PC-3 (cell line): Measurements from ENCODE around the gene TNS3. TPM values are rescaled to one million over a fixed set of nuclear protein-coding genes. Genes with fewer than 3 reads are reported as not detected.

Experiments used
- ATAC-seq: fragments of 200-7000 bp; cut with Tn5 transposase; 2 replicates; pipeline ENCODE4 v1.9.1; 2020; ENCODE audit warnings: mild to moderate bottlenecking, moderate library complexity
- BruUV-seq: library from RNA; stranded (reverse); fragments of 400-500 nt; replicated peaks from 2 replicates; lab custom pipeline; 2021; lab: Mats Ljungman, UMichigan
- CTCF ChIA-PET: fragments of 300-600 bp; sonication (Branson Sonifier 250); formaldehyde crosslinking; loops from one replicate; lab custom pipeline; 2022; ENCODE audit warnings: antibody characterized with exemption; lab: Charles Lee
- POLR2A ChIA-PET: fragments of 300-600 bp; sonication (Branson Sonifier 250); formaldehyde crosslinking; loops from one replicate; lab custom pipeline; 2022; ENCODE audit warnings: antibody characterized with exemption; ENCODE audit not compliant: unreplicated experiment; lab: Charles Lee
- DNase-seq: peaks from one replicate; pipeline ENCODE4 v3.0.0-alpha.2; 2015
- H2AFZ ChIP-seq: fragments of 300-600 bp; sonication (generic); 2 replicates; pipeline ENCODE4 v1.6.0; 2016; ENCODE audit warnings: antibody characterized with exemption, low read length
- H3F3A ChIP-seq: fragments of 300-600 bp; sonication (generic); one replicate; pipeline ENCODE4 v1.6.0; 2017; ENCODE audit warnings: antibody characterized with exemption, low read length, control low read depth, mild to moderate bottlenecking; ENCODE audit not compliant: unreplicated experiment
- H3K27ac ChIP-seq: fragments of 300-600 bp; sonication (generic); 2 replicates; pipeline ENCODE4 v1.5.1; 2016; ENCODE audit warnings: mild to moderate bottlenecking, low read length
- H3K27me3 ChIP-seq: fragments of 300-600 bp; sonication (generic); 2 replicates; pipeline ENCODE4 v1.6.1; 2016; ENCODE audit warnings: low read length, mixed read lengths
- H3K36me3 ChIP-seq: fragments of 300-600 bp; sonication (generic); 2 replicates; pipeline ENCODE4 v1.6.1; 2016; ENCODE audit warnings: low read depth, mixed run types, low read length, mixed read lengths
- H3K4me1 ChIP-seq: fragments of 300-600 bp; sonication (generic); 2 replicates; pipeline ENCODE4 v1.5.1; 2016; ENCODE audit warnings: low read length; ENCODE audit not compliant: insufficient read depth
- H3K4me2 ChIP-seq: fragments of 300-600 bp; sonication (generic); 2 replicates; pipeline ENCODE4 v1.6.0; 2016; ENCODE audit warnings: low read length
- H3K4me3 ChIP-seq: fragments of 300-600 bp; sonication (generic); 2 replicates; pipeline ENCODE4 v1.5.1; 2016; ENCODE audit warnings: mild to moderate bottlenecking, low read length, mixed read lengths
- H3K79me2 ChIP-seq: fragments of 300-600 bp; sonication (generic); 2 replicates; pipeline ENCODE4 v1.6.1; 2017; ENCODE audit warnings: low read length, mixed read lengths
- H3K9ac ChIP-seq: fragments of 300-600 bp; sonication (generic); 2 replicates; pipeline ENCODE4 v1.6.0; 2016; ENCODE audit warnings: mild to moderate bottlenecking, low read length
- H3K9me2 ChIP-seq: fragments of 300-600 bp; sonication (generic); replicated peaks from 2 replicates; pipeline ENCODE4 v1.6.1; 2016; ENCODE audit warnings: mixed run types, low read length, mixed read lengths
- H3K9me3 ChIP-seq: fragments of 300-600 bp; sonication (generic); 2 replicates; pipeline ENCODE4 v1.6.1; 2016; ENCODE audit warnings: low read length, mixed read lengths
- H4K20me1 ChIP-seq: fragments of 300-600 bp; sonication (generic); 2 replicates; pipeline ENCODE4 v1.6.1; 2016; ENCODE audit warnings: low read length, mixed read lengths
- EZH2 ChIP-seq: fragments of 300-600 bp; sonication (generic); IDR thresholded peaks from one replicate; pipeline ENCODE4 v1.6.1; 2017; ENCODE audit warnings: antibody characterized with exemption, mild to moderate bottlenecking, low read length; ENCODE audit not compliant: unreplicated experiment
- EZH2phosphoT487 ChIP-seq: fragments of 300-600 bp; sonication (generic); IDR thresholded peaks from 2 replicates; pipeline ENCODE4 v1.6.1; 2018; ENCODE audit warnings: mild to moderate bottlenecking, antibody characterized with exemption, low read length, borderline replicate concordance
- intact Hi-C: fragments of 100-400 bp; cut with micrococcal nuclease; formaldehyde crosslinking; loops from 2 replicates; pipeline ENCODE4 v1.9.0; 2023
- total RNA-seq: library from RNA; depleted of rRNA; stranded (reverse); fragments of >200 nt; gene quantifications from 2 replicates; pipeline ENCODE4 v1.2.3, GENCODE V29; 2014
- TF ChIP-seq, protein P1 (sequence below): fragments of 300-600 bp; sonication (generic); conservative IDR thresholded peaks from 2 replicates; pipeline ENCODE4 v1.5.1; 2017; ENCODE audit warnings: antibody characterized with exemption, low read depth, mild to moderate bottlenecking, low read length

Gene TNS3
- total RNA-seq, 1 experiment from 2014 or later, result 72.3 TPM

DNA sequence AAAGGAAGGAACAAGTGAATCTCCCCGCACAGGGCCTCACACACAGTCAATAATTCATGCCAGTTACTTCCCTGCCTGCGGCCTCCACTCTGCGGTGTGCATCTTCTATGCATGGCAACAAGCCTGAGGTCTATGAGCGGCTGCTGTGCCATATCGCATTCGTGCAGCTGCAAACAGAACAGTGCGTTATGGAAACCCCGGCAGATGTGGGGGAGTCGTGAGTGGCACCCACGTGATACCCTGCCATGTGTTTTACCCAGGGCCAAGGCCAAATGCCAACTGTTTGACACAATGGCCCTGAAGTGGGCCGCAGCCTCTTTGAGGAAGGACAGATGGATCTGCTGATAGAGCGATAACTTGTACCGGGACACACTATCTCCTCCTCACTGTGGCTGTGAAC is 13.4 kb downstream of the TNS3 start:
- ChIA-PET POLR2A (no interaction called here), CTCF (no interaction called here)
- Histone ChIP-seq H3K4me2 (no peak overlapping the region), H3K79me2 (peaks cover 97% of the 10 kb centered on the region), H3K4me3 (no peak overlapping the region), H3K27me3 (no peaks in the 10 kb centered on the region), H3K4me1 (peaks cover 32% of the 10 kb centered on the region), H4K20me1 (no peaks in the 10 kb centered on the region; the same call in 1 of the 2 replicates), H3K27ac (no peak overlapping the region), H3F3A (no peaks in the 10 kb centered on the region), H3K9ac (no peak overlapping the region), H3K9me2 (no peaks in the 10 kb centered on the region), H2AFZ (no peak overlapping the region), H3K36me3 (peaks cover 13% of the 10 kb centered on the region; the same call in 1 of the 2 replicates), H3K9me3 (no peaks in the 10 kb centered on the region)
- intact Hi-C loops, result no loop called here
- ATAC-seq, result no peak
- no peak for TF ChIP-seq EZH2
- TF ChIP-seq, protein P1, sequence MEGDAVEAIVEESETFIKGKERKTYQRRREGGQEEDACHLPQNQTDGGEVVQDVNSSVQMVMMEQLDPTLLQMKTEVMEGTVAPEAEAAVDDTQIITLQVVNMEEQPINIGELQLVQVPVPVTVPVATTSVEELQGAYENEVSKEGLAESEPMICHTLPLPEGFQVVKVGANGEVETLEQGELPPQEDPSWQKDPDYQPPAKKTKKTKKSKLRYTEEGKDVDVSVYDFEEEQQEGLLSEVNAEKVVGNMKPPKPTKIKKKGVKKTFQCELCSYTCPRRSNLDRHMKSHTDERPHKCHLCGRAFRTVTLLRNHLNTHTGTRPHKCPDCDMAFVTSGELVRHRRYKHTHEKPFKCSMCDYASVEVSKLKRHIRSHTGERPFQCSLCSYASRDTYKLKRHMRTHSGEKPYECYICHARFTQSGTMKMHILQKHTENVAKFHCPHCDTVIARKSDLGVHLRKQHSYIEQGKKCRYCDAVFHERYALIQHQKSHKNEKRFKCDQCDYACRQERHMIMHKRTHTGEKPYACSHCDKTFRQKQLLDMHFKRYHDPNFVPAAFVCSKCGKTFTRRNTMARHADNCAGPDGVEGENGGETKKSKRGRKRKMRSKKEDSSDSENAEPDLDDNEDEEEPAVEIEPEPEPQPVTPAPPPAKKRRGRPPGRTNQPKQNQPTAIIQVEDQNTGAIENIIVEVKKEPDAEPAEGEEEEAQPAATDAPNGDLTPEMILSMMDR, result no peak
- TF ChIP-seq EZH2phosphoT487, result no peak
- no TSS peak for BruUV-seq
- DNase-seq, result no peak

DNA sequence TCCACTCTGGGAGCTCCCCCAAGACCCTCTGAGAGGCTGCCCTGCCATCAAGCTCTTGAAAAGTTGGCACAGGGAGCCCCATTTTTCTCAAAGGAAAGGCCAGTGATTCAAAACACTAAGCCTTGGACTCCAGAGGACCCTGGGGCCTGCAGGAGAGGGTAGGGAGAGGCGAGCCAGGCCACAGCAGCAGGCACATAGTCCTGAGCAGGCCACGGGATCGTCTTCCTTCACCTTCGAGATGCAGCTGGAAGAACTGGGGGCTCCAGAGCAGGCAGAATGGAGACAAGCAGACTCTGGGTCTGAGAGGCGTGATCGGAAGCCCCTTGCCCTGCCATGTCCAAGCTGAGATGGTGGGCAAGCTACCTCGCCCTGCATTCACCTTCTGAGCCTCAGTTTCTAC is 13.9 kb downstream of the TNS3 start:
- ChIA-PET POLR2A (no interaction called here), CTCF (no interaction called here)
- no peaks in the 10 kb centered on the region for H3K9me3 ChIP-seq
- no peaks in the 10 kb centered on the region for H3K9me2 ChIP-seq
- TF ChIP-seq, protein P1, result no peak
- TF ChIP-seq EZH2 (no peak), EZH2phosphoT487 (no peak)
- intact Hi-C loops, result no loop called here
- H3K4me3 ChIP-seq, result no peak overlapping the region
- no peaks in the 10 kb centered on the region; the same call in 1 of the 2 replicates for H4K20me1 ChIP-seq
- H3K4me1 ChIP-seq, result peaks cover 27% of the 10 kb centered on the region
- BruUV-seq, result no TSS peak
- no peak for DNase-seq
- H3F3A ChIP-seq, result no peaks in the 10 kb centered on the region
- H2AFZ ChIP-seq, result no peak overlapping the region
- peaks cover 97% of the 10 kb centered on the region for H3K79me2 ChIP-seq
- H3K27ac ChIP-seq, result no peak overlapping the region
- ATAC-seq, result no peak
- H3K36me3 ChIP-seq, result peaks cover 13% of the 10 kb centered on the region; the same call in 1 of the 2 replicates
- no peak overlapping the region for H3K9ac ChIP-seq
- H3K4me2 ChIP-seq, result no peak overlapping the region
- no peaks in the 10 kb centered on the region for H3K27me3 ChIP-seq

DNA sequence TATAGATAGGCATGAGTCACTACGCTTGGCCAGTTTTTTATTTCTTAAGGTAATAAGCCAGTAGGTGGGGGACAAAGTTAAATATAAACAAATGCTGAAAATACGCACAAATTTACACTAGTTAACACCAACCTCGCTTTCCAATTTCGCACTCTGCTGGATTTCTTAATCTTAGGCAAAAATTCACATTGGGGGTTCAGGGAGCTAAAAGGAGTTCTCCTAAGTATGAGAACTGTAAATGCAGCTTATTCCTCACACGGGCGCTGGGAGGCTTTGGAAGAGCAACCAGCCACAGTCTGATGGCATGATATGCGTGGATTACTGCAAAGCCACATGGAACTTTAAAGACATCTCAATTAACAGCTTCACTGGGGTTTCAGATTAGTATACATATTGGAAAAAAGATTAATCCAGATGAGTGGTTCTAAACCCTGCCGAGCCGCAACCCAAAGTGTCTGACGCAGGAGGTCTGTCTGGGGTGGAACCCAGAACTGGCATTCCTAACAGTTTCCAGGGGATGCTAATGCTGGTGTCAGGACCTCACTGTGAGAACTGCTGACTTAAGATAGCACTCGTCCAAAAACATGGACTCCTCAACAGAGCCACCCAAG is 16.2 kb downstream of the TNS3 start:
- no peaks in the 10 kb centered on the region for H3K27me3 ChIP-seq
- H3K79me2 ChIP-seq, result peaks cover 97% of the 10 kb centered on the region
- TF ChIP-seq EZH2, result no peak
- TF ChIP-seq, protein P1, result no peak
- no peak for TF ChIP-seq EZH2phosphoT487
- intact Hi-C loops, result no loop called here
- ATAC-seq, result no peak
- BruUV-seq, result no TSS peak
- CTCF ChIA-PET, result no interaction called here
- no peak overlapping the region for H3K9ac ChIP-seq
- H3K4me2 ChIP-seq, result no peak overlapping the region
- no peak for DNase-seq
- H3K36me3 ChIP-seq, result peaks cover 14% of the 10 kb centered on the region
- no peaks in the 10 kb centered on the region for H3K9me2 ChIP-seq
- peaks cover 4% of the 10 kb centered on the region; the same call in 1 of the 2 replicates for H4K20me1 ChIP-seq
- H3K27ac ChIP-seq, result no peak overlapping the region
- H2AFZ ChIP-seq, result no peak overlapping the region
- no peaks in the 10 kb centered on the region for H3F3A ChIP-seq
- POLR2A ChIA-PET, result no interaction called here
- H3K9me3 ChIP-seq, result no peaks in the 10 kb centered on the region
- peaks cover 4% of the 10 kb centered on the region for H3K4me1 ChIP-seq
- no peak overlapping the region for H3K4me3 ChIP-seq
